Caco-2 (cell line): ENCODE data around the gene SRBD1. TPM values are rescaled to one million over a fixed set of nuclear protein-coding genes. Genes with fewer than 3 reads are reported as not detected.

Experiments
- BruUV-seq: library from RNA; stranded (reverse); fragments of 400-500 nt; replicated peaks from 2 replicates; lab custom pipeline; 2021; lab: Mats Ljungman, UMichigan
- CTCF ChIA-PET: fragments of 300-600 bp; sonication (Branson Sonifier 250); formaldehyde crosslinking; loops from one replicate; lab custom pipeline; 2022; ENCODE audit warnings: antibody characterized with exemption; lab: Charles Lee
- POLR2A ChIA-PET: fragments of 300-600 bp; sonication (Branson Sonifier 250); formaldehyde crosslinking; loops from one replicate; lab custom pipeline; 2022; ENCODE audit warnings: antibody characterized with exemption; lab: Charles Lee
- DNase-seq, 2 experiments: peaks; one replicate each; pipeline versions ENCODE4 v3.0.0 to v3.0.0-alpha.2; 2020 to 2022
- H3K27me3 ChIP-seq: replicated peaks from 2 replicates; pipeline ENCODE4 v1.6.0; 2011; ENCODE audit warnings: low read length; ENCODE audit not compliant: control insufficient read depth, insufficient read depth
- H3K36me3 ChIP-seq: 2 replicates; pipeline ENCODE4 v1.5.1; 2011; ENCODE audit warnings: low read length; ENCODE audit not compliant: control insufficient read depth, insufficient read depth
- H3K4me1 ChIP-seq: fragments of 250-450 bp; sonication (Bioruptor Pico); 2 replicates; pipeline ENCODE4 v1.5.1; 2020; ENCODE audit warnings: mild to moderate bottlenecking
- H3K4me3 ChIP-seq: 2 replicates; pipeline ENCODE4 v1.5.1; 2011; ENCODE audit warnings: low read depth, mild to moderate bottlenecking, control low read depth, low read length
- H3K9me3 ChIP-seq: fragments of 250-450 bp; sonication (Bioruptor Pico); 2 replicates; pipeline ENCODE4 v1.5.1; 2020; ENCODE audit warnings: mild to moderate bottlenecking, moderate library complexity
- H3K27ac Mint-ChIP-seq: one replicate; pipeline ENCODE4 v1.8.0; 2022; ENCODE audit warnings: mixed read lengths; ENCODE audit not compliant: unreplicated experiment
- H3K27me3 Mint-ChIP-seq: one replicate; pipeline ENCODE4 v1.8.0; 2022; ENCODE audit warnings: mixed read lengths; ENCODE audit not compliant: insufficient read depth, unreplicated experiment
- H3K36me3 Mint-ChIP-seq: one replicate; pipeline ENCODE4 v1.8.0; 2022; ENCODE audit warnings: mild to moderate bottlenecking, mixed read lengths; ENCODE audit not compliant: insufficient read depth, unreplicated experiment
- H3K4me1 Mint-ChIP-seq: one replicate; pipeline ENCODE4 v1.8.0; 2022; ENCODE audit warnings: low read depth, mixed read lengths; ENCODE audit not compliant: unreplicated experiment
- H3K4me3 Mint-ChIP-seq: one replicate; pipeline ENCODE4 v1.8.0; 2022; ENCODE audit warnings: mild to moderate bottlenecking, moderate library complexity, mixed read lengths; ENCODE audit not compliant: unreplicated experiment
- H3K9me3 Mint-ChIP-seq: one replicate; pipeline ENCODE4 v1.8.0; 2022; ENCODE audit warnings: mixed read lengths; ENCODE audit not compliant: unreplicated experiment
- intact Hi-C: fragments of 100-400 bp; cut with micrococcal nuclease; formaldehyde crosslinking; loops from one replicate; pipeline ENCODE4 v1.10.0; 2022; ENCODE audit not compliant: unreplicated experiment
- total RNA-seq: library from RNA; stranded (reverse); gene quantifications from 2 replicates; pipeline ENCODE4 v1.2.3, GENCODE V29; 2022
- TF ChIP-seq, protein P1 (sequence below), 2 experiments: fragments of 200-600 bp in 1 of 2; IDR thresholded peaks; 1 replicate in 1 of 2; 2 replicates in 1 of 2; pipeline versions ENCODE4 v1.5.1 to v1.8.0; 2011 to 2022; ENCODE audit warnings: antibody characterized with exemption in 1 of 2, control low read depth in 1 of 2, inconsistent platforms in 1 of 2, low read depth in 1 of 2, low read length in 1 of 2, mild to moderate bottlenecking in 1 of 2, moderate library complexity in 1 of 2; ENCODE audit not compliant: insufficient read depth in 1 of 2, severe bottlenecking in 1 of 2, unreplicated experiment in 1 of 2

The SRBD1 gene
- total RNA-seq, 1 experiment from 2014 or later: 15.8 TPM

DNA sequence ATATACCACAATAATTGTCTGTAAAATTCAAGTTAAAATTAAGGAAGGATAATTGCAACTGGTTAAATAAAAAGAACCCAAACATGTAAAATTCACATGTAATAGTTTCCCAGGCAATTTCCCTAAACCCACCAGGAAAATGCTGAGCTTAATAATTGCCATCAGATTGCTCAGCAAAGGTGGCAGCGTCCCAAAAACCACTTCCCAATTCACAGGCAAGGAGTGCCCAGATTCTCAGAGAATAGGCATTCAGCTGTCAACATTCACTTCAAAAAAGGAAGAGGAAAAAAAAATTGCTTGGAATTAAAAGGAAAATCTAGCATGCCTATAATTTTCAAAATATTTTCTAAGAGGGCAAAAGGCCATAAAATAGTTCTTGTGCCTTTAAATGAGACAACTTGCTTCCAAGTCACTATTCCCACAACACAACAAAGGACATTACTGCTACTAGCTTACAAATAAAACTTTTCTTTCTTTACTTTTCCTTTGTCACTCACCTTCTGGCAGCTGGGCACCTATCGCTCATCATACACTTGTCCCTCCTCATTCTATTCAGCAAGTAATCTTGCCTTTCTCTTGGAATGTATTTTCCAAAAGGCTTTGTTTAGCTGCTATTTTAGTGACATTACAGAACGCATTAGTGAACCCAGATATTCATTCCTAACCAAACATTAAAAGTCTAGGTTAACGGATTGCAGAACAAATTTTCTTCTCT lies 15.2 kb downstream of the SRBD1 start:
- no peak overlapping the region for H3K27ac Mint-ChIP-seq

GRCh38 chr2:45591073-45591472 lies 20.0 kb downstream of the SRBD1 start:
- no peak for DNase-seq
- Mint-ChIP-seq H3K36me3 (peaks cover 17% of the 10 kb centered on the region), H3K9me3 (no peaks in the 10 kb centered on the region), H3K27ac (no peak overlapping the region), H3K27me3 (no peaks in the 10 kb centered on the region), H3K4me1 (no peaks in the 10 kb centered on the region), H3K4me3 (no peak overlapping the region)
- intact Hi-C loops: no loop called here
- Histone ChIP-seq H3K9me3 (no peaks in the 10 kb centered on the region), H3K27me3 (no peaks in the 10 kb centered on the region), H3K4me3 (no peak overlapping the region), H3K4me1 (no peaks in the 10 kb centered on the region), H3K36me3 (no peaks in the 10 kb centered on the region; the same call in 1 of the 2 replicates)
- POLR2A ChIA-PET: no interaction called here
- BruUV-seq: no TSS peak
- TF ChIP-seq, protein P1, sequence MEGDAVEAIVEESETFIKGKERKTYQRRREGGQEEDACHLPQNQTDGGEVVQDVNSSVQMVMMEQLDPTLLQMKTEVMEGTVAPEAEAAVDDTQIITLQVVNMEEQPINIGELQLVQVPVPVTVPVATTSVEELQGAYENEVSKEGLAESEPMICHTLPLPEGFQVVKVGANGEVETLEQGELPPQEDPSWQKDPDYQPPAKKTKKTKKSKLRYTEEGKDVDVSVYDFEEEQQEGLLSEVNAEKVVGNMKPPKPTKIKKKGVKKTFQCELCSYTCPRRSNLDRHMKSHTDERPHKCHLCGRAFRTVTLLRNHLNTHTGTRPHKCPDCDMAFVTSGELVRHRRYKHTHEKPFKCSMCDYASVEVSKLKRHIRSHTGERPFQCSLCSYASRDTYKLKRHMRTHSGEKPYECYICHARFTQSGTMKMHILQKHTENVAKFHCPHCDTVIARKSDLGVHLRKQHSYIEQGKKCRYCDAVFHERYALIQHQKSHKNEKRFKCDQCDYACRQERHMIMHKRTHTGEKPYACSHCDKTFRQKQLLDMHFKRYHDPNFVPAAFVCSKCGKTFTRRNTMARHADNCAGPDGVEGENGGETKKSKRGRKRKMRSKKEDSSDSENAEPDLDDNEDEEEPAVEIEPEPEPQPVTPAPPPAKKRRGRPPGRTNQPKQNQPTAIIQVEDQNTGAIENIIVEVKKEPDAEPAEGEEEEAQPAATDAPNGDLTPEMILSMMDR (IDR thresholded peaks at IDR 0.05; ENCODE audit: insufficient read depth in 1 of 2, low read depth in 1 of 2, low read length in 1 of 2, severe bottlenecking in 1 of 2, unreplicated experiment in 1 of 2): no peak
- CTCF ChIA-PET: no interaction called here

More for the DNA sequence above, 15.2 kb downstream of the SRBD1 start:
- H3K36me3 ChIP-seq: no peaks in the 10 kb centered on the region; the same call in 1 of the 2 replicates
- no peaks in the 10 kb centered on the region for H3K4me1 ChIP-seq
- CTCF ChIA-PET: no interaction called here
- intact Hi-C loops: no loop called here
- H3K4me1 Mint-ChIP-seq: no peaks in the 10 kb centered on the region
- DNase-seq: no peak
- H3K27me3 Mint-ChIP-seq: no peaks in the 10 kb centered on the region
- H3K9me3 Mint-ChIP-seq: no peaks in the 10 kb centered on the region
- no peak overlapping the region for H3K4me3 Mint-ChIP-seq
- H3K27me3 ChIP-seq: no peaks in the 10 kb centered on the region
- peaks cover 38% of the 10 kb centered on the region for H3K36me3 Mint-ChIP-seq
- TF ChIP-seq, protein P1 (IDR thresholded peaks at IDR 0.05; ENCODE audit: insufficient read depth in 1 of 2, low read depth in 1 of 2, low read length in 1 of 2, severe bottlenecking in 1 of 2, unreplicated experiment in 1 of 2): no peak
- POLR2A ChIA-PET: no interaction called here
- H3K4me3 ChIP-seq: no peak overlapping the region
- BruUV-seq: no TSS peak
- no peaks in the 10 kb centered on the region for H3K9me3 ChIP-seq

- Mint-ChIP-seq H3K4me3 (no peak overlapping the region), H3K9me3 (no peaks in the 10 kb centered on the region), H3K36me3 (peaks cover 13% of the 10 kb centered on the region), H3K27me3 (no peaks in the 10 kb centered on the region), H3K27ac (no peak overlapping the region), H3K4me1 (no peaks in the 10 kb centered on the region)
- Histone ChIP-seq H3K4me1 (no peaks in the 10 kb centered on the region), H3K27me3 (no peaks in the 10 kb centered on the region), H3K9me3 (no peaks in the 10 kb centered on the region), H3K36me3 (no peaks in the 10 kb centered on the region), H3K4me3 (no peak overlapping the region)
- no peak for DNase-seq
- CTCF ChIA-PET: no interaction called here
- TF ChIP-seq, protein P1 (IDR thresholded peaks at IDR 0.05; ENCODE audit: insufficient read depth in 1 of 2, low read depth in 1 of 2, low read length in 1 of 2, severe bottlenecking in 1 of 2, unreplicated experiment in 1 of 2): no peak
- no TSS peak for BruUV-seq
- intact Hi-C loops: no loop called here
- POLR2A ChIA-PET: no interaction called here
Measured at GRCh38 chr2:45588158-45588829, 22.8 kb downstream of the SRBD1 start.
